Astrocyte of the cerebellum (primary cell): Measurements from ENCODE around the gene LIN28A.

Experiments
- DNase-seq: peaks from one replicate; pipeline ENCODE4 v3.0.0-alpha.2; 2011; ENCODE audit warnings: low read depth
- H3K4me3 ChIP-seq: 2 replicates; pipeline ENCODE4 v1.5.1; 2011; ENCODE audit warnings: mild to moderate bottlenecking, low read depth, low read length, moderate library complexity
- in situ Hi-C: cut with HindIII; loops from 2 replicates; pipeline ENCODE4 v1.10.0; 2017; ENCODE audit warnings: low sequenced_read_pairs
- TF ChIP-seq, protein P1 (sequence below): IDR thresholded peaks from 2 replicates; pipeline ENCODE4 v1.5.1; 2012; ENCODE audit warnings: low read length, low read depth, moderate library complexity, mild to moderate bottlenecking; ENCODE audit errors: missing control alignments

LIN28A gene

DNA sequence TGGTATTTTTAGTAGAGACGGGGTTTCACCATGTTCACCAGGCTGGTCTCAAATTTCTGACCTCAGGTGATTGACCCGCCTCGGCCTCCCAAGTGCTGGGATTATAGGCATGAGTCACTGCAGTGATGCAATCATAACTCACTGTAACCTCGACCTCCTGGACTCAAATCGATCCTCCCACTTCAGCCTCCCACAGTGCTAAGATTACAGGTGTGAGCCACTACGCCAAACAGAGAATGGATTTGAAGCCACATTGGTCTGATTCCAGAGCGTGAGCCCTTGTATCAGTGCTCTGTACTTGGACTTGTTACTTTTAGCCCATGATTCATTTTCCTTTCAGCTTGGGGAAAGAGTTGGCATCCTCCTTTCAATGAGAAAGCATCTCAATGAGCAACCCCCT lies 23.2 kb upstream of the LIN28A start:
- TF ChIP-seq, protein P1, sequence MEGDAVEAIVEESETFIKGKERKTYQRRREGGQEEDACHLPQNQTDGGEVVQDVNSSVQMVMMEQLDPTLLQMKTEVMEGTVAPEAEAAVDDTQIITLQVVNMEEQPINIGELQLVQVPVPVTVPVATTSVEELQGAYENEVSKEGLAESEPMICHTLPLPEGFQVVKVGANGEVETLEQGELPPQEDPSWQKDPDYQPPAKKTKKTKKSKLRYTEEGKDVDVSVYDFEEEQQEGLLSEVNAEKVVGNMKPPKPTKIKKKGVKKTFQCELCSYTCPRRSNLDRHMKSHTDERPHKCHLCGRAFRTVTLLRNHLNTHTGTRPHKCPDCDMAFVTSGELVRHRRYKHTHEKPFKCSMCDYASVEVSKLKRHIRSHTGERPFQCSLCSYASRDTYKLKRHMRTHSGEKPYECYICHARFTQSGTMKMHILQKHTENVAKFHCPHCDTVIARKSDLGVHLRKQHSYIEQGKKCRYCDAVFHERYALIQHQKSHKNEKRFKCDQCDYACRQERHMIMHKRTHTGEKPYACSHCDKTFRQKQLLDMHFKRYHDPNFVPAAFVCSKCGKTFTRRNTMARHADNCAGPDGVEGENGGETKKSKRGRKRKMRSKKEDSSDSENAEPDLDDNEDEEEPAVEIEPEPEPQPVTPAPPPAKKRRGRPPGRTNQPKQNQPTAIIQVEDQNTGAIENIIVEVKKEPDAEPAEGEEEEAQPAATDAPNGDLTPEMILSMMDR: no peak
- DNase-seq: no peak
- H3K4me3 ChIP-seq: no peak overlapping the region
- in situ Hi-C loops: no loop called here

DNA sequence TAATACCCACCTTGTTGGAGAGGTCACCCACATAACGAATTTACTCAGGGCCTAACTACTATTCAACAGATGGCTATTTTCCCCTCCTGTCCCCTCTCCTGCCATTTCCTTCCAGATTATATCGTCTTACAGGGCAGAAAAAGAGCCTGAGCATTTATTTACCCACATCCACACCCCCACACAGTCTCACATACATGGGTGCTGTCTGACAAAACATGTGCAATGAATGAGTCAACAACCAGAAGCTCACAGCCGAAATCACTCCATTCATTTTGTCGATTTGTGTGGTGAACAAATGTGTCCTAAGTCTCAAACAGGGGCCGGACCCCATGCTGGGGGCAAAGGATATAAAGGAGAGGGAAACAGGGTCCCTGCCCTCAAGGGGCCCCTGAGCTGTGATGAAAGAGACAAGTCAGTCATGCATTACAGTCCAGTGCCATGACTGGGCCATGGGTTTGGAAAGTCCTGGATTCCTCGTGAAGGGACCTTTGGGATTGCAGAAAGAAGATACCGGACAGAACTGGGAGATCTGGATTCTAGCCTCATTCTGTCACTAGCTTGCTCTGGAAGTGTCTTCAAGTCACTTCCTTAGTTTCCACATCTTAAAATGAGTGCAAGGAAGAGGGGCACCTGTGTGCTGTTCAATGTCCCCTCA lies 21.7 kb upstream of the LIN28A start:
- TF ChIP-seq, protein P1: no peak
- no peak for DNase-seq
- H3K4me3 ChIP-seq: no peak overlapping the region
- in situ Hi-C loops: no loop called here

DNA sequence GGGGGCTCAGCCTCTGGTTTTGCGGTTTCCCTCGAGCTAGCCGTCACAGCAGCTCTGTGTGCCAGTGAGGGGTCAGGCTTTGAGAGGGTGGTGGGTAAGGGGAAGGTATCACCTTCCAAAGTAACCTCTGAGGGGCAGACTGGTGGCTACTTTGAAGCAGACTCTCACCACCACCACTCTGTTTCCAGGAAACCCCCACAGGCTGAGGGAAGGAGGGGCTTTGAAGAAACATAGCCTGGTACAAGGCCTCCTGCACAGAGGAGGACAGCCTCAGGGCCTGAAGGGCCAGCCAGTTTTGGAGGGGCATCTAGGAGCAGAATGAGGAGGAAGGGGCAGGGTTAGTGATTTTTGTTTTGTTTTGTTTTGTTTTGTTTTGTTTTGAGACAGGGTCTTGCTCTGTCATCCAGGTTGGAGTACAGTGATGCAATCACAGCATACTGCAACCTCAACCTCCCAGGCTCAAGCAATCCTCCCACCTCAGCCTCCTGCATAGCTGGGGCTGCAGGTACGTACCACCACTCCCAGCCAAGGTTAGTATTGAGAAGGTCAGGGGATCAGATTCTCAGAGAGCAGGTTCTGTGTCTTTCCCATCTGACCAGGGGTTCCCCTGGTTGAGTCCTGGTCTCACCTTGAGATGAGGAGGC lies 20.9 kb upstream of the LIN28A start:
- TF ChIP-seq, protein P1: no peak
- in situ Hi-C loops: no loop called here
- no peak overlapping the region for H3K4me3 ChIP-seq
- DNase-seq: no peak

DNA sequence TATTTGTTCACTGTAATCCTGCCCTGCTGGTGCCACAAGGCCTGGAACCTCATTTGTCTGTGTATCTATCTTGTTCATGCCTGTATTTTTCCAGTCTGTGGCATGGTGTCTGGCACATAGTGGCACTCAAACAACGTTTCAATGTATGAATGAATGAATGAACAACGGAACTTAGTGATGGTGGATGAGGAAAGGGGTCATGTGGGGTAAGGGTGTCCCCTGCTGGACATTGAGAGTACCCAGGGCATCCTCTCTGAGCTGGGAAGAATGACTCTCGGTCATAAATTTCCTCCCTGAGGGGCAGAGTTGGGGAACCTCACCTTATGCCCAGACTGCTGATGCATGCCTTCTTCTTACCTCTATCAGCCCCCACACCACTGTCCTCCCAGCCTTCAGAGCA lies 19.2 kb upstream of the LIN28A start:
- TF ChIP-seq, protein P1: peak; percentile 90
- H3K4me3 ChIP-seq: no peak overlapping the region
- in situ Hi-C loops: no loop called here
- peak; percentile 26 for DNase-seq

DNA sequence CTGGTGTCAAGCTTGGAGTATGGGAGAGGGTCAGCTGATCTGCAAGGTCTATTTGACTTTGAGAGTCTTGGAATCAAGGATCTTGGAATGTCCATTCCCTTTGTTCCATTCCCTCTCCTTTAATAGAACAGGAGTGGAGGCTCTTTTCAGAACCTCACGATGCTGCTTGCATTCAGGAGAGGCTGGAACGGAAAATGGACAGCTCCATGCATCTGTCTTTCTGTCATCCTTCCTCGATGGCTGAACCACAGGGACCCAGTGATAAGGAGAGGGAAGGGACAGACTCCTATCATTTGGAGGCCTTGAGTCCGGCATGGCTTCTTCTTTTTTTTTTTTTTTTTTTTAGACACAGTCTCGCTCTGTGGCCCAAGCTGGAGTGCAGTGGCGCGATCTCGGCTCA lies 14.9 kb upstream of the LIN28A start:
- DNase-seq: no peak
- no peak overlapping the region for H3K4me3 ChIP-seq
- TF ChIP-seq, protein P1: no peak
- in situ Hi-C loops: no loop called here

DNA sequence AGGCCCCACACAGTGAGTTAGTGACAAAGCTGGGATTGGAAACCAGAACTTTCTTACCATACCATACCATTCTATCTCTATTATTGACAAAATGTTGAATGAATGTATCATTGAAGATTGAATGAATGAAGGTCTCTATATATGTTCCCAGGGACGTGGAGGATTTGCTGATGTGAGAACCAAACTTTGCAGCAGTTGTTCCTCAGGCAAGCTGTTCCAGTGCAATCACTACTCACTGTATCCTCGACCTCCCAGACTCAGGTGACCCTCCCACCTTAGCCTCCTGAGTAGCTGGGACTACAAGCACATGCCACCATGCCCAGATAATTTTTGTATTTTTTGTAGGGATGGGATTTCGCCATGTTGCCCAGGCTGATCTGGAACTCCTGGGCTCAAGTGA lies 11.6 kb upstream of the LIN28A start:
- in situ Hi-C loops: no loop called here

More for the DNA sequence above, 11.6 kb upstream of the LIN28A start:
- TF ChIP-seq, protein P1: no peak
- DNase-seq: no peak
- no peak overlapping the region for H3K4me3 ChIP-seq
